ENCODE results near the gene RHOA. TPM values are rescaled to one million over a fixed set of nuclear protein-coding genes. Genes with fewer than 3 reads are reported as not detected.

Gene RHOA
- total and polyA plus RNA-seq, 2 of the 13 experiments (the other 11 are each of a cell fraction or from before 2014, with no cell fraction given): 131 to 177 TPM

- TF ChIP-seq ZKSCAN1 (IDR thresholded peaks at IDR 0.05; ENCODE audit: low read length): no peak
- TF ChIP-seq LCORL (IDR thresholded peaks at IDR 0.05): no peak
- no peak for TF ChIP-seq LCORL (CRISPR knock-in tag; IDR thresholded peaks at IDR 0.05)
- peak; percentile 14; the same call in 1 of the 2 replicates for TF ChIP-seq MEF2D (CRISPR knock-in tag; IDR thresholded peaks at IDR 0.05)
- no peak for TF ChIP-seq MED13 (CRISPR knock-in tag; IDR thresholded peaks at IDR 0.05)
- TF ChIP-seq HNF4G (IDR thresholded peaks at IDR 0.05; ENCODE audit: borderline replicate concordance, low read depth, low read length): no peak
- no peak for TF ChIP-seq HNF4G (CRISPR knock-in tag; IDR thresholded peaks at IDR 0.05; ENCODE audit: borderline replicate concordance, low read depth)
- TF ChIP-seq ZNF570 (CRISPR knock-in tag; IDR thresholded peaks at IDR 0.05; ENCODE audit: borderline replicate concordance): 0 out of 2 replicates have a peak, but pooled peaks have one; percentile 33
- TF ChIP-seq MAFF (IDR thresholded peaks at IDR 0.05; ENCODE audit: low read depth, low read length): no peak
- no peak for TF ChIP-seq TBL1XR1 (IDR thresholded peaks at IDR 0.05; ENCODE audit: borderline replicate concordance, low read length, partially characterized antibody)
- TF ChIP-seq ARNT (IDR thresholded peaks at IDR 0.05): no peak
- TF ChIP-seq SCMH1 (CRISPR knock-in tag; IDR thresholded peaks at IDR 0.05; ENCODE audit: borderline replicate concordance): no peak
- TF ChIP-seq ZNF710 (CRISPR knock-in tag; IDR thresholded peaks at IDR 0.05; ENCODE audit: borderline replicate concordance): no peak
- TF ChIP-seq ZNF160 (CRISPR knock-in tag; IDR thresholded peaks at IDR 0.05): no peak
- no peak for TF ChIP-seq GATAD1 (CRISPR knock-in tag; IDR thresholded peaks at IDR 0.05)
- no peak for TF ChIP-seq ZNF292 (CRISPR knock-in tag; IDR thresholded peaks at IDR 0.05; ENCODE audit: borderline replicate concordance, low read depth)
- TF ChIP-seq, protein P1, sequence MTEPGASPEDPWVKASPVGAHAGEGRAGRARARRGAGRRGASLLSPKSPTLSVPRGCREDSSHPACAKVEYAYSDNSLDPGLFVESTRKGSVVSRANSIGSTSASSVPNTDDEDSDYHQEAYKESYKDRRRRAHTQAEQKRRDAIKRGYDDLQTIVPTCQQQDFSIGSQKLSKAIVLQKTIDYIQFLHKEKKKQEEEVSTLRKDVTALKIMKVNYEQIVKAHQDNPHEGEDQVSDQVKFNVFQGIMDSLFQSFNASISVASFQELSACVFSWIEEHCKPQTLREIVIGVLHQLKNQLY (CRISPR knock-in tag; IDR thresholded peaks at IDR 0.05): no peak
- TF ChIP-seq ZNF547 (CRISPR knock-in tag; IDR thresholded peaks at IDR 0.05): no peak
- no peak for TF ChIP-seq YEATS4 (CRISPR knock-in tag; IDR thresholded peaks at IDR 0.05; ENCODE audit: borderline replicate concordance)
- no peak for TF ChIP-seq ZNF703 (CRISPR knock-in tag; IDR thresholded peaks at IDR 0.05; ENCODE audit: borderline replicate concordance)
- TF ChIP-seq CENPBD1 (CRISPR knock-in tag; IDR thresholded peaks at IDR 0.05; ENCODE audit: borderline replicate concordance, low read depth): no peak
- TF ChIP-seq, protein P2, sequence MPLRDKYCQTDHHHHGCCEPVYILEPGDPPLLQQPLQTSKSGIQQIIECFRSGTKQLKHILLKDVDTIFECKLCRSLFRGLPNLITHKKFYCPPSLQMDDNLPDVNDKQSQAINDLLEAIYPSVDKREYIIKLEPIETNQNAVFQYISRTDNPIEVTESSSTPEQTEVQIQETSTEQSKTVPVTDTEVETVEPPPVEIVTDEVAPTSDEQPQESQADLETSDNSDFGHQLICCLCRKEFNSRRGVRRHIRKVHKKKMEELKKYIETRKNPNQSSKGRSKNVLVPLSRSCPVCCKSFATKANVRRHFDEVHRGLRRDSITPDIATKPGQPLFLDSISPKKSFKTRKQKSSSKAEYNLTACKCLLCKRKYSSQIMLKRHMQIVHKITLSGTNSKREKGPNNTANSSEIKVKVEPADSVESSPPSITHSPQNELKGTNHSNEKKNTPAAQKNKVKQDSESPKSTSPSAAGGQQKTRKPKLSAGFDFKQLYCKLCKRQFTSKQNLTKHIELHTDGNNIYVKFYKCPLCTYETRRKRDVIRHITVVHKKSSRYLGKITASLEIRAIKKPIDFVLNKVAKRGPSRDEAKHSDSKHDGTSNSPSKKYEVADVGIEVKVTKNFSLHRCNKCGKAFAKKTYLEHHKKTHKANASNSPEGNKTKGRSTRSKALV (CRISPR knock-in tag; IDR thresholded peaks at IDR 0.05): no peak
- no peak for TF ChIP-seq ZNF564 (CRISPR knock-in tag; IDR thresholded peaks at IDR 0.05)
- TF ChIP-seq GPN1 (CRISPR knock-in tag; IDR thresholded peaks at IDR 0.05; ENCODE audit: borderline replicate concordance): no peak
- no peak for TF ChIP-seq DNMT1 (CRISPR knock-in tag; IDR thresholded peaks at IDR 0.05)
- TF ChIP-seq AKAP8 (CRISPR knock-in tag; IDR thresholded peaks at IDR 0.05): peak; percentile 77; the same call in 1 of the 2 replicates
- TF ChIP-seq RAD51 (IDR thresholded peaks at IDR 0.05; ENCODE audit: borderline replicate concordance): no peak
Measured at GRCh38 chr3:49421890-49422378, 10.2 kb upstream of the RHOA start (continued).
